GF-D8 (cell line): Measurements from ENCODE around the gene ATP6V1D.
"Not testable (repeated sequence)": the region's sequence is repeated elsewhere in the genome, so short reads cannot be mapped to it uniquely, and the experiment has no call there.

Experiments used
- DNase-seq: peaks from one replicate; lab custom pipeline; 2025; lab: John Stamatoyannopoulos, UW

Gene ATP6V1D

GRCh38 chr14:67370830-67371229 lies 11.2 kb upstream of the ATP6V1D start:
- no peak for DNase-seq

DNA sequence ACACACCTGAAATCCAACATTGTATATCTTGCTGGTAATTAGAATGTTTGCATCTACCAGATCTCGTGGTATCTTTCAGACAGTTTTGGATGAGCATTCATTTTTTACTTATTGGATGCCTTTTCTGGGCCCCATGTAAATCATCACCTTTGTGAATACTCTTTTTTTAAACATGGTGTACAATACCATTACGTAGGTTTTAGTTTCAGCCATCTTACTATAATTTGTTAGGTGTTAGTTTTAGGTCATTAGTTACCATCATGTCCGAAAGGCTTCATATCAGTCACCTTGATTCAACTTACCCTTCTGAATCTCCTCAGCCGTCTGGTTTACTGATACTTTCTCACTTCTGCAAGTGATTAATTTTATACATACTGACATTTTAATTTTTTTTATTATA lies 5.9 kb upstream of the ATP6V1D start:
- DNase-seq: no peak

- no peak for DNase-seq
Measured at GRCh38 chr14:67360470-67361206, 1.0 kb upstream of the ATP6V1D start.

- DNase-seq: no peak
Measured at GRCh38 chr14:67358924-67359774, 455 bp downstream of the ATP6V1D start.

DNA sequence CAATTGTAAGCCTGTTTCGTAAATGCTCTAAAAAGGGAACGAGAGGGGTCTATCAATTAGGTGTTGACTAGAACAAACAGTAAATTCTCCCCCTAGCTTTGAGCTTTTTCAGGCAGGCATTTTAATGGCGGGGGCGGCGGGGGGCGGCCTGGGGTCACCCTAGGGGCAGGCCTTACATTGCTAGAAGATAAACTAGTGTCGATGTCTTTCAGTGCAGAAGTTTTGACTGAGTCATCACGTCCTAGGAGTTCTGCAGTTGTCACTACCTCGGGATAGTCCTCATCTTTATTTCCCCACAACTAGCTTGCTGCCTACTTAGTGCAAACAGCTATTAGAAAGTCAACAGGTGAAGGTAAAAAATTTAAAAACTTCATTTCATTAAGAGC lies 1.6 kb downstream of the ATP6V1D start:
- DNase-seq: no peak

- DNase-seq: no peak
Measured at GRCh38 chr14:67357186-67357968, 2.2 kb downstream of the ATP6V1D start.

GRCh38 chr14:67352055-67352454 lies 7.5 kb downstream of the ATP6V1D start:
- DNase-seq: no peak

DNA sequence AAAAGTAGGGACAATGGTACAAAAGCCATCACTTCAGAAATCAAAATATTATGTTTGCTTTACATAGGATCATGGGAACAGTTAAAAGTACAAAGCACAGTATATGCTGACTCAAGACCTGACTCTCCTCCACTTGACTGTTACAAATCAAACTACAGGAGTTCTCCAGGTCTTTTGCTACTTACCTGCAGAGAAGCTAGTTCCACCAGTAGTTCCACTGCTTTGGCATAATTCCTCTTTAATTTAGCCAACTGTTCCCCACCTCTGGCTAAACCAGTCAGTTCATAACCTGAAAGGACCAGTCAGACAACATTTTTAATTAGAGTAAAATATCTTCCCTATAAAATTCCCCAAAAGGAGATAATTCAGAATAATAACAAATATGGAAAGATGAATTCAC lies 14.0 kb downstream of the ATP6V1D start:
- DNase-seq: no peak

DNA sequence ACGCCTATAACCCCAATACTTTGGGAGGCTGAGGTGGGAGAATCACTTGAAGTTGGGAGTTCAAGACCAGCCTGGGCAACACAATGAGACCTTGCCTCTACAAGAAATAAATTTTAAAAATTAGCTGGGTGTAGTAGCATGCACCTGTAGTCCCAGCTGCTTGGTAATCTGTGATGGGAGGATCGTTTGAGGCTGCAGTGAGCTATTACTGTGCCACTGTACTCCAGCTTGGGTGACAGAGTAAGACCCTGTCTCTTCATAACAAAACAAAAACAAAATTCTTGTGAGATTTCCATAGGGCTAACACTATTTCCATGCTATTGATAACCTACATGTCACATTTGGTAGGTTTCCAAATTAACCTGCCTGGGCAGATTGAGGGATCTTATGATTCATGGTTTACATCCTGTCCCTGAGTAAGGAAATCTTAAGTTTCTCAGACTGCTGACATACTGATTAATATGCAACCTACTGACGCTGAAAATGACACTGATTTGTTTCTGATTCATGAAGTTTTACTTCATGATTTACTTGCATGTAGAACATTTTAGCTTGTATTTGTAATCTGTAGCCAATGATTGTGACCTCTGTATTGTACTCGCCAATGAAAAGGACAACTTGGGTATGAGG lies 15.9 kb downstream of the ATP6V1D start:
- DNase-seq: no peak

- not testable (repeated sequence) for DNase-seq
Measured at GRCh38 chr14:67341231-67341630, 18.4 kb downstream of the ATP6V1D start.

DNA sequence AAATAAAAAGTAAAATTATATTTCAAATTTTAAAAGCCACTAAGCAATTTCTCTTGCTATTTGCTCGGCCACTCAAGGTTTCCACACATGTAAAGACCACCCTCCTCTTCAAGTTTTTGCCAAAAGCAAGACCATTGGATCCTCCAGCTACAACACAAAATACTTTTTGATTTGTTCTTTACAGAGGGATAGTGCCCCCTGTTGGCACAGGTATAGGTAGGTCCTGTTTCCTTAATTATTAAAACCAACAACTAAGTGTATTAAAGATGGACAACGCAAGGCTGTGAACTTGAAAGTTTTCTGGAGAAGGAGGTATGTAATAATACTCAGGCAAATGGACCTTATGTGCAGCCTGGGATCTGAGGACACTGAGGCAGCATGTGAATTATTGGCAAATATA lies 23.8 kb downstream of the ATP6V1D start:
- DNase-seq: peak; percentile 1

- no peak for DNase-seq
Measured at GRCh38 chr14:67332468-67332867, 27.1 kb downstream of the ATP6V1D start.

GRCh38 chr14:67331368-67332125 lies 28.1 kb downstream of the ATP6V1D start:
- no peak for DNase-seq

DNA sequence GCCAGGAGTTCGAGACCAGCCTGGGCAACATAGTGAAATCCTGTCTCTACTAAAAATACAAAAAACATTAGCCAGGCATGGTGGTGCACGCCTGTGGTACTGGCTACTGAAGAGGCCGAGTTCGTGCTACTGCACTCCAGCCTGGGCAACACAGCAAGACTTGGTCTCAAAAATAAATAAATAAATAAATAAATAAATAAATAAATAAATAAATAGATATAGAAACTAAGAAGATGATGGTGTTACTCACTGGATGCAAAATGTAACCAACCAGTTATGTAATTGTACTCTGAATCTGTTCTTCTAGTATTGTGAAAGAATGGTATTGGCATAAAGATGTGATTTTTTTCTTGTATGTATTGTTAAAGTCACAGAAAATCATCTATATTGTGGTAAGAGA lies 29.9 kb downstream of the ATP6V1D start:
- not testable (repeated sequence) for DNase-seq

- DNase-seq: no peak
Measured at GRCh38 chr14:67319142-67319541, 40.5 kb downstream of the ATP6V1D start.

DNA sequence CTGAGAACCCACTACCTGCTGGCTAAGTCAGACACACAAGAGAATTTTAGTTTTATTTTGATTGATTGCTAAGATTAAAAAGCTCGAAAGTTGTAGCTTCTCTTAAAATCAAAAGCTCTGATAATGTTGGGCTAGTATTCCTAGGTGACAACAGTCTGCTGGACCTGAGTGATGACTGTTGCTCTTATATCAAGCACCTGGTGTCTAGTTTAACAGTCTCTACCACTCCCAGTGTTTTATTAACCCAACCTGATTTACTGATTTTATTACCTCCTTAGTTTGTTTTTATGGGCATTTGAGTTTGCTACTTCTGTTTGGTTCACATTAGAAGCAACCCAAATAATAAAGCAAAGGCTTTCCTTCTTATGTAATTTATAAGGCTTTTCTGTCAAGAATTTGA lies 41.8 kb downstream of the ATP6V1D start:
- no peak for DNase-seq

DNA sequence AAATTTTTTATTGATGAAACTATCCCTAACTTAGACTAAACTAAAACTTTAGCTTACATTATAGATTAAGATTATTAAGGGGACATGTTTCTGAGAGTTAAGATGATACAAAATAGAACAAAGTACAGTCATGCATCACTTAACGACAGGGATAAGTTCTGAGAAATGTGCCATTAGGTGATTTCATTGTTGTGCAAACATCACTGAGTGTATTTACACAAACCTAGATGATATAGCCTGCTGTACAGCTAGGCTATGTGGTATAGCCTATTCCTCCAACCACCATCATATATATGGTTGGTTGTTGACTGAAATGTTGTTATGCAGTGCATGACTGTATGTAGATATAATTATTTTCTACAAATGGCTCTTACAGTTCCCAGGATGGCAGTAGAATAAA lies 46.5 kb downstream of the ATP6V1D start:
- DNase-seq: no peak

GRCh38 chr14:67311868-67312267 lies 47.7 kb downstream of the ATP6V1D start:
- no peak for DNase-seq
